NCI-H2227 treated with DMSO at 0.1 percent for 48 hours (cell line): ENCODE results near the gene ST3GAL5.

Experiments used
- DNase-seq: peaks from one replicate; lab custom pipeline; 2025; lab: John Stamatoyannopoulos, UW

Gene ST3GAL5

DNA sequence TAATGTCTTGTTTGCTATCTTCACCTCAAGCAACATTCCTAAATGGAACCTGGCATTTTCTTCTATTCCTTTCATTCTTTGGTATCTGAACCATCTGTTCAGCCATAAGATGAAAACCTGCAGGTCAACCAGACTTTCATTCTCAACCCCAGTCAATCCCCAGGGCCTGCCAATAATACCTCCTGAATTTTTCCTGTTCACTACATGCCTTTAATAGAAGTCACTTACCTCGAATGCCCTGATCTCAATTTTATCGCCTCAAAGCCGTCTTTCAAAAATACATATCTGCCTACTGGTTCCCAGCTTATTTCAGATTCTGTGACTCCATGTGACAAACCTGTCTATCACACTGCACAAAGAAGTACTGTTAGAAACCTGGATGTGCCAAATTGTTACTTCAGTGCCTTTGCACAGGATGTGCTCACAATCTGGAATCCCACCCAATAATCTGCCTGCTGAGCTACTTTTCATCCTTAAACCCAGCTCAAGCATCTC lies 22.6 kb downstream of the ST3GAL5 start:
- DNase-seq, result no peak

DNA sequence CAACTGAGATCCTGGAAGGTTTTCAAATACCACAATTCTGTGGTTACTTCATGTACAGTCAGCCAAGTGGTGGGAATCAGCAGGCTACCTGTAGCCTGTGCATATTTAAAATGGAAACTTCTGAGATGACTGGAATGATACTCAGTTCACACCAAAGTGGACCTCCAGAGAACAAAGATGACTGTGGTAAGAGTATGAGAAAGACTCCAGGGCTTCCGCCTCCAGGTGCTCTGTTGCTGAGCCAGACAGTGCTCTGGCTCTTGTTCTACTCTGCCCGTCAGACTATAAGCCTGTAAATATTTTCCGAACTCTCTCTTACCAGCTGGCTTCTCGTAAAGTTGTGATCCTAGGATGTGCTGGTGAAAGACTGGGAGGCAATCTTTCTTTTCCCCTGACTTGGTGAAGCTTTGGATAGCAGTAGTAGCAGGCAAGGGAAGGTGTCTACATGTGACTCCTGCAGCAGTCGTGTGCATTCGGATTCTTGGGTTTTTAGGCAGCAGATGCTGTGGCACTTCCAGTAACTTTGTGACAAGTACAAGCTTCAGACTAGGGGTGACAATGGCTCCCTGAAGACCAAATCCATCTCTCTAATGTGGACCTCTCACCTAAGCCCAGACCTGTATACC lies 23.1 kb downstream of the ST3GAL5 start:
- no peak for DNase-seq

DNA sequence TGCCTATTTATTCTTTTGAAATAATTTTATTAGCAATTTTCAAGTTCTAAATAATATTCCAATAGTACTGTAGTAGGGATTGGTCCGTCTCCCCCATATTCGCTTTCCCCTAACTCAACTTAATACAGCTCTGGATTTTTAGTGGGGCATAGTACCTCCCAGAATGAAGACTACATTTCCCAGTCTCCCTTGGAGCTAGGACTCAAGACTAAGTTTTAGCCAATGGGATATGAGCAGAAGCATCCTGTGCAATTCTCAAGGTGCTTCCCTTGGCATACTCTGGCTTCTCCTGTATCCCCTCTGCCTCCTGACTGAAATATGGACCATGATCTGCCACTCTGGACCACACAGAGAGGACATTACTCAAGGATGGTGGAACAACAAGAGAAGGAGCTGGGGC lies 24.1 kb downstream of the ST3GAL5 start:
- DNase-seq, result no peak

DNA sequence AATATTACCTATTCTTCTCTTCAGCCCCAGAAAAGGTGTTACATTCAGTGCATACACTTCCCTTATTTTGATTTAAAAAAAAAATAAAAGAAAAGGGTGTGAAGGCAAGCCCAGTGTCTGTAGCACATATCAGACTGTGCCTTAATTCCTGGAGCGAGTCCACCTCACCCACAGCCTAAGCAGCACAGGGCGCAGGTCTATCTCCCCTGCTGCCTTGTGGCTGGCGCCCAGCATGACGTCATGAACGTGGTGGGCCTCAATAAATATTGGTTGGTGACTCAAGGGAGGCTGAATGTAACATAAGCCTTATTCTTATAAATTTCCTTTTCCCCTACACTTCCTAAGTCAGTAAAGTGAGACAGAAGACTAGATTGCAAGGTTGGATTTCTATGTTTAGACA lies 26.4 kb downstream of the ST3GAL5 start:
- no peak for DNase-seq

DNA sequence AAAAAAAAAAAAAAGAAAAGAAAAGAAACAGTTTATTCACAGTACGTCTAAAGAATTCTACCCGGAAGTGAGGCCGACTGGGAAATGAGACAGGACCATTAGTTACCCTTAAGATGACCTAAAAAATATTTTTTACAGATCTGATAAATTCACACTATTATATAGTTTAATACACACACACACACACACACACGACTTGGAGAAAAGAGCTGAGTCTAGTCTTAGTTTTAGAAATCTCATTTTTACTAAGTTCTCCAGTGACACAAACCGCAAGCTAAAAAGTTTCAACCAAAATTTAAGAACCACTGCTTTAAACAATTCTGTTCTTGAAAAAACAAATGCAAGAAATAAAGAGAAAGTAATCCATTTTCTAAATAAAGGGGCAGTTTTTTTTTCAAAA lies 27.1 kb downstream of the ST3GAL5 start:
- no peak for DNase-seq

DNA sequence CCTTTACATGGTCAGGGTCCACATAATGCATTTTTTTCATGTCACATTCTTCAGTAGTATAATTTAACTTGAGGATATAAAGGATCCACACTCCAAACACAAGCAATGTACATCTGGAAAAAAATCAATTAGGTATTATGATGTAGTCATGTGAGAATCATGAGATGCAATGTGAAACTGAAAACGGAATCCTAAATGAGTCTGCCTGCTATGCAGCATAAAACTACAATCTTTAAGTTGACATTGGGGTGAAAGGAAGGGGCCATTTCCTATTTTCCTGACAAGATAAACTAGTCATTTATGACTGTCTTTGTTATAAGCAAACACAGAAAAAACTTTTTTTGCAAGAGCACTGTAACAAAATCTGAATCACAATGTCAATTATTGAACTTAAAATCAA lies 27.6 kb downstream of the ST3GAL5 start:
- DNase-seq, result no peak

DNA sequence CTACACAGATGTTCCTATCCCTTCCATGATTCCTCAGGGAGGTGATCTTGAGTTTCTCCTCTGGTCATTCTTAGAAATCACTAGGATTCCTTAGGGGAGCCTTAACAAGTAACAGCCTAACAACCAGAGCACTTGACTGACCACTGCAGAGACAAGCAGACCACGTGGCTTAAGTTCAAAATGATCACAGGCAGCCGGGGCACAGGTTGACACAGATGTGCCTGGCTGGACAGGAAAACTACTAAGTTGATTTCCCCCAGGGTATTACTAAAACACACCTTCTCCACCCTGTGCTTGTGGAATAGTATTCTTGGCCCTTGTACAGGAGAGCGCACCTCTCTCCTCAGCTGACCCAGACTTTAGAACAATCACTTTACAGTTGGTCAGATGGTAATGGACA lies 29.9 kb downstream of the ST3GAL5 start:
- DNase-seq, result no peak

DNA sequence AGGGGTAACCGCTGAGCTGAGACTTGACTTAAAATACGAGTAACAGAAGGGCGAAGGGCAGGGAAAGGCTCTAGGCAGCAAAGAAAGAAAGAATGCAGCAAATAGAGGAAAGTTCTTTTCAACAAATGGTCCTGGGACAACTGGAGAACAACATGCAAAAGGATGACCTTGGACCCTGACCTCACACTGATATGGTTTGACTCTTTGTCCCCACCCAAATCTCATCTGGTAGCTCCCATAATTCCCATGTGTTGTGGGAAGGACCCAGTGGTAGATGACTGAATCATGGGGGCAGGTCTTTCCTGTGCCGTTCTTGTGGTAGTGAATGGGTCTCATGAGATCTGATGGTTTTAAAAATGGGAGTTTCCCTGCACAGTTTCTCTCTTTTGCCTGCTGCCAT lies 33.9 kb downstream of the ST3GAL5 start:
- no peak for DNase-seq

DNA sequence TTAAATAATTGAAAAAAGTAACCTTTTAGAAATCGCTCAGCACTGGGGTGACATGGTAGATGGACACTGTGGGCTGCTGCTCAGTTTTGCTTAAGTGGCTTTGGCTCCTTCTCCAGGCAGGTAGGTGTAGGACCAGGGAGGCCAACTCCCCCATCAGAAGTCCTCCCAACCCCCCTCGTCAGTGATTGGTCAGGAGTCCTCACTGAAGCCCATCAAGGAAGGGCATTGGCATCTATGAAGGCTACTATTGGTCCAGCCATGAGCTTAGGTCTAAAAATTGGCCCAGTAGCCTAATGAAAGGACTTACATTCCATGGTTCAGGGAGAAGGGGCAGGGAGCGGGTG lies 34.7 kb downstream of the ST3GAL5 start:
- no peak for DNase-seq

DNA sequence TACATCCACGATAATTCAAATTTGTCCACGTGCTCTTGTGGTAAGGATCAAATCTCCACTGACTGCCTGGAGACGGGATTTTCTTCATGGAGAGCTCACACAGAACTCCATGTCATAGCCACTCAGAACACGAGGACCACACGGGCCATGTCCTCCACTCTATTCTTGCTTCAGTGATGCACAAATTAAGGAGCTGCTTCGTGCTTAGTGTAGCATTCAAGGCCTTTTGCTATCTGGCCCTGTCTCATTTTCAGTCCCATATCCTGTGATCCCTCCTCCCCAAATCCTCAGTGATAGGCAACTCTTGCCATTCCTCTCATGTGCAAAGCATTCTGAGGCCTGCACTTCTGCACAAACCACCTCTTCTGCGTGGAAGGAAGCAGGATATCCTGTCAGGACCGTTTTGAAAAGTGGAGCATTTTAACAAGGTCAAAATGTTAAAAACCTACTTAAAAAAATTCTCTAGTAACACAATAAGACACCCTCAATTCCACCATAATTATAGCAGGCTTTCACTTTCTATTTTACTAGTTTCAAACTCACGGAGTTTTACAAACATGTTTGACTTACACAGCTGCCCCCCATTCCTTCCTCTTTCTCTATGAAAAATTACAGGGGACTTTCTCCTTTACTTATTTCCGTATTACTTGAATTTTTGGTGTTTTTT lies 35.2 kb downstream of the ST3GAL5 start:
- DNase-seq, result no peak

DNA sequence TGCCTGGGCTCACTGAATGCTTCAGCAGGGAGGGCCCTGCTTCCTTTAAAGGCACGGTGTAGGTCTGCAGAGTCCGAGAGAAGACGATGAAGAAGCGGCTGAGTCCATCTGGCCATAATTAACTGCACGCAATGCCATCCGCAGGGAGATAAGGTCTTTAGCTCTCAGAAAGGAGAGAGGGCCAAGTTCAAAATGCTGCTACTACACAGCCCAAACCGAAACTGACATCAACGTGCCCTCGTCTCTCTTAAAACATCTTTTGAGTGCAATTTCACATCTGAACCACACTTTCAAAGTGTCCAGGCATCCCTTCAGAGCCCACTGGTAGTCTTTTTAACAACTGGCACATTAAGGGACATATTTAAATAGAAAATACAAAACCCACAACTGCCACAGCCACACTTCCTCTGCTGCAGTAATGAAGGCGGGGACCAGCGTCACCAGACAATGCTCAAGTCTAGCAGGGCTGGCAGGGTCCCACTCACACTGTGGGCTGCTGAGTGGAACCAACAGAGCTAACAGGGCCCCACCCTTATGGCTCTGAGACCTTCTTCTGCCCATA lies 35.8 kb downstream of the ST3GAL5 start:
- DNase-seq, result no peak

DNA sequence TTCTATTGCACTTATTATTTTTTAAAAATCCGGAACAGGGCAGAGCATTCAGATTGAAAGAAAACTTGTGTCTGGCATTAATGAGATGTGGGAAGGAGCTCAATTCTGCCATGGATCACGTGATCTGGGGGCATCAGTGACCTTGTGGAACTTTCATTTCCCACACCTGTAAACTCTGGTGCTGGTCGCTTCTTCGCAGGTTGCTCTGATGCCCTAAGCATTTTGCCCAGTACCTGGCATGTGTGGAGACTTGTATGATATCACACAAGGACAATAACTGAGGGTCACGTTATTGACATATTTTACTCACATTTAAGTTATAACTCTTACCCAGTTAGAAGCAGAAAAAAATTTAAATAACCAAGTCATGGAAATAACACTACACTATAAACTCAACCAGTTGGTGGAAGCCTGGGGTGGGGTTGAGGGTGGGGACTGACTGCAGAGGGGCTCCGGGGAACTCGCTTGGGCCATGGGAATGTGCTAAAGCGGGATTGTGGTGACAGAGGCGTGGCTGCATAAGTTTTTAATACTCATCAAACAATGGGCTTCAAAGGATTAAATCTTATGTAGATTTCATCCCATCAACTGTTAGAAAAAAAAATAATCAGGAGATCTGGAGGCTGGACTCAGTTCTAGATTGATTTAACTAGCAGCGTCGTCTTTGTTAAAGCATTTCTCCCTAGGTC lies 36.5 kb downstream of the ST3GAL5 start:
- no peak for DNase-seq

DNA sequence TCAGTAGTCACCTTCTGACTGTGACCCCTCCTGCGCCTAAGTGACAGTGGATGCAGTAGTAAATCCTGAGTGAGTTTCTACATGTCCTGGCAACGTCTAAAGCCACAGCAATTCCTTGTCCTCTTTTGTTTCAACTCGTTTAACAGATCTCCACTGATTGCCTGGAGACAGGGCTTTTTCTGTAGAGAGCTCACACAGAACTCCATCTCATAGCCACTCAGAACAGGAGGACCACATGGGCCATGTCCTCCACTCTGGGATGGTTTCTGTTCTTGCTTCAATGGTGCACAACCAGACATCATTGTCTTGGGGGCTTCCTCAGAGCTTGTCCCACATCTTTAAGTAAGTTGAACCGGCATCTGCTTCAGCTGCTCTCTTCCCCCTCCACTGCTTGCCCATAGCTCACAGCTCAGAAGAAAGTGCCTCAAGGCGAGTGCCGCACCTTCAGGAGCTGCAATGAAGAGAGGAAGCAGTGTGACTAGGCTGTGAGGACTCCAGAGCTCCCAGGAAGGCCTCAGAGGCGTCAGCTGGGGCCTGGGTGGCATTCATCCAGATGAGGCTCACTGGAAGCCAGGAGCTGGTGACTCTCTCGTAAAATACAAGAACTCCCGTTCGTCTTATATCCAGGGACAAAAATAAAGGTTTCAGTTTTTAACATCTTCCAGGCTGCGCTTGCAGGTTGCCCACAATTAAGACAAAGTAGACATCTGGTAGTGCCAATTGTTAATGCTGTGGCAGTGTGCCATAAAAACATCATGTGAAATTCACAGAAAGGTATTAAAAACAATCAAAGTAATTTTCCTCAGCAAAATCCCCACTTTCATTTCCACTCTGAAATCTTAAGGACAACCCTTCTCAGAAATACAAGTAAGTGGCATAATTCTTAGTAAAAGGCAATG lies 37.3 kb downstream of the ST3GAL5 start:
- no peak for DNase-seq

DNA sequence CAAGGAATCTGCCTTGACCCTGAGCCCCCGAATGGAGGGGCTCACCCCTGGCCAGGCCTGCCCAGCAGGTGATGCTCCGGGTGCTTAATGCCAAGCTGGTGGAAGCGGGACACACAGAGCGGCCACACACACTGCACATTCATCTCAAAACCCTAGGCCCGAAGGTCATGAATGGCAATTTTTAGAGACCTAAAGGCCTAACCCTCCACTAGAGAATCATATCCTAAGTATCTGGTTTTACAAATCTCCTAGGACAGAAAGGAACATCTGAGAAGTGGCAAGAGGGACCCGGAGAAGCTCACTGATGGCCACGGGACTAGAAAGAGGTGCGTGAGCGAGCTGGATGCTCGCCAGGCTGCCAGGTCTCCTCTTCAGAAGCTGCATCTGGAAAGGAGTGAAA lies 38.3 kb downstream of the ST3GAL5 start:
- DNase-seq, result no peak

DNA sequence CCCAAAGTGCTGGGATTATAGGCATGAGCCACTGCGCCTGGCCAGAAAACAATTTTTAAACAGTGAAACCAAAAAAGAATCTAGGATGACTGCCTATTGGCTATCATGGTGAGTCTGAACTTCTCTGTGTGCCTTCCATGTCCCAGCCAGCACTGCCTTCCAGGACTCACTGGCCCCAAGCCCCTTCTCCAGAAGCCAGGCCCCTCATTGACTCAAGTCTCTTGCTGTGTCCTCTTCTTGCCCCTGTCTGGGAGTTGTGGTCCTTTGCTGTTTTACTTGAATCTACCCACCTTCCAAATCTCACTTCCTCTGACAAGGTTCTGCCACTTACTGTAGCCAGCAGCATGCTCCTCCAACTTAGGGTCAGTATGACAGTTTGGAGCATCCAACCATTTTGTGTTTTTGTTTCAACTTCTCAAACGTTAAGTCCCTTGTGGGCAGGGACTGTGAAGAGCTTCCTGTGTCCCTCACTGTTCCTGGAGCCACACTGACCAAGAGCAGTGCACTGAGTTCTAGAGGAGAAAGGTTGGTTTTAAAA lies 41.7 kb downstream of the ST3GAL5 start:
- no peak for DNase-seq

DNA sequence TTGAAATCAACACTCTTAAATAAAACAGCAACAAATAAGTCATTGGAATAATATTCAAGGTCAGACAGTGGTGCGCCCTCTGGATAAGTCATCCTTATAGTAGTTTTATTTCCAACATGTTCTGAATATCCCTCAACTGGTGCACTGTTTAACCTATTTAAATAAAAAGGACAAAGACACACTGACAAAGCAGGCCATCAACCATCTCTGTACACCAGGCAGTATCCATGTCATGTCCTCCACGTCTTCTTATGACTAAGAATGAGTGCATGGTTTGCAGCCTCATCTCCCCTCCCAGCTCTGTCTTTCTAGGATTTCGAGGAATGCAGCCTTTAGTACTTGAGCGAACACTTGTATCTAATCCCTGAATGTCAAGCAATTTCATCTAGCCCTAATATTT lies 42.4 kb downstream of the ST3GAL5 start:
- DNase-seq, result no peak

DNA sequence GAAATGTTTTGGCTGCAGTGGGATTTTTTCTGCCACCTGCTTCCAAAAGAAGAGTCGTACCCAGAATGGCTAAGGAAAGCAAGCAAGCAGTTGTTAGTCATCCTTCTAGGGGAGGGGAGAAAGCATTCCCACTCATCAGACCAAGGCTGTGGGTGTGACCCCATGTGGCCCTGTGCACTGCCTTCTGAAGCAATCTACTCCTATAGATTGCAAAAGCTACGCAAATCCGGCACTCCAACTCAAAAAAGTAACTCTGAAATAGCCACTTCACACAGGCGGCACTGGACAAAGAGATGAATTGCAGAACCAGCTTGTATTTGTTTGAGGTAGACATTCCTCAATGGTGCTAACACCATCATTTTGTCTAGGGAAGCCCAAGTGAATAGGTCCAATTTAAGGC lies 44.3 kb downstream of the ST3GAL5 start:
- no peak for DNase-seq

DNA sequence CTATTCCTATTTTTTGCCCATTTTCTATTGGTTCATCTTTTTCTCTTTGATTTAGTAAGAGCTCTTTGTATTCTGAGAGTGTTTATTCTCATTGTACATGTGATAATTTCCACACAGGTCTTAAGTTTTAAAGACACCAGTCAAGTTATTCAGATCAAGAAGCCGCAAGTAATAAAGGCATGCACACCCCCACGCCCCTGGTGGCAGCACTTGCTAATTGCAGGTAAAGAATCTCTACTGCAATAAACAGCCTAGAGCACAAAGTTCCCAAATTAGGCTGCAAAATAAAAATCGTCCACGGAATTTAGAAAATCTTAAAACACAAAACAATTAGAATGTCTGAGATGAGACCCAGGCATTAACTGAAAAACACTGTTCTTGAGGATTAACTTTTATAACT lies 45.2 kb downstream of the ST3GAL5 start:
- DNase-seq, result no peak

DNA sequence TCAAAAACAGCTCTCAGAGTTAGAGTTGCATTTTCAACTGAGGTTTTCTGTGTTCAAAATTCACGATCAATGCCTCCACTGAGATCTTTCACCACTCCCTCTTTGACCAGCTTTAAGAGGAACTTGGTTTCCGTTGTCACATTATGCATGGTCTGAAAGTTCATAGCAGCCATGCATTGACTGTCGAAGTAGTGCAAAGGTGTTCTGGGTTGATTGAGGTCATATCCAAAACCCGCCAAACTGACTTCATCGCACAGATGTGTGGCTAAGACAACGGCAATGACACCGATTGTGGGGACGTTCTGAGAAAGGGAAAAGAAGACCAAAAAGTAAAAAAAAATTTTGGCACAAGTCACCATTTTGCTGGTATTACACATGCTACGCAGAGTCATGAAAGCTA lies 48.7 kb downstream of the ST3GAL5 start:
- DNase-seq, result no peak

DNA sequence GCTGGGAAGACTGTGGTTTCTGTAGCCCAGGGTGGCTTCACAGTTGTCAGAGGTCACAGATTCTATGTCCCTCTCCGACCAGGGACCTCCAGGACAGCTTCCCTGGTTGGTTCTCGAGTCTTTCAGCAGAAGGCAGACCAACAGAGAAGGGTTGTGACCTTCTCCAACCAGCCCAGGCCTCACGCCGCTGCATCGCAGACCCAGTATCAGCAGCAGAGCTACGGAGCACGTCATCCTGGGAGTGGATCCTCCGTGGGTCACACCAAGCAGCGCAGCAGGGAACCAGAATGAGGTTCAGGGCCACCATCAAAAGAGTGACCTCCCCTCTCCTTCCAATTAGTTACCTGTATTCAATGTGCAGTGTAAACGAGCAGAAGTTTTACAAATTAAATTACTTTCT lies 49.3 kb downstream of the ST3GAL5 start:
- no peak for DNase-seq

DNA sequence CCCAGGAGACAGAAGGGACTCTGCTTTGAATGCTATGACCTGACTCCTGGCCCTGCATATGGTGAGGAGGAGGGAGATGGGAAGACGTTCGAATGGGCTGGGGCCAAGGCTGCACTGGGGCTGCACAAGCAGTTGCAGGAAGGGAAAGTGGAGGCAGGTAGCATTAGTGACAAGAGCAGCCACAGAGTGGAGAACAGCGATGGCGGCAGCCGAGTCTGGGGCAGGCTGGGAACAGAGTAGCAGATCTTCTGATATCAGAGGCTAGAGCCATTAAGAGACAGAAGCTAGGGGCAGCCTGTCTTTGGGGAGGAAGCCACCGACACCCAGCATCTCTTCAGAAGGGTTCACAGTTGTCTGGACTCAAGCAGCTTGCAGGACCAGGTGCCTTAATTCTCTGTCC lies 50.1 kb downstream of the ST3GAL5 start:
- no peak for DNase-seq

DNA sequence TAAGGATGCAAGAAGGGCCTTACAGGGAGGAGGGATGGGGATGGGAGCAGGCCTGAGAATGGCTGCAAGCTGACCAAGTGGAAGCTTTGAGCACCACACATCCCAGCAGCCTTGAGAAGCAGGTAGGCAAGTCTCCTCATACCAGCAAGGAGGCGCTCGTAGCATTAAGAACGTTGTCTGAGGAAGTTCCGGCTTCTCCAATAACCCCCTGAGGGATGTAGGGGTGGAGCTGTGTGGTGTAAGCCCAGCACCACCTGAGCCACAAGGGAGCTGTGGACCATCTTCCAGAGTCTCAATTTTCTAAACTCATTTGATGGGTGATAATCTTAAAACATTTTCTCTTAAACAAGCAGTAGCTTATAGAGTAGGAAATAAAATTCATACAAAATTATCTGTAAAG lies 50.6 kb downstream of the ST3GAL5 start:
- DNase-seq, result no peak
